ENCODE data around the gene NLGN1. TPM values are rescaled to one million over a fixed set of nuclear protein-coding genes. Genes with fewer than 3 reads are reported as not detected.
A peak's percentile ranks its signal among the peaks of the same experiment; 100 is the strongest.

The NLGN1 gene
- total and polyA plus RNA-seq, 2 of the 8 experiments (the other 6 are each of a cell fraction or from before 2014, with no cell fraction given), result 7.8 to 14.8 TPM

- H3K27me3 ChIP-seq (replicated peaks in 1 of 4; ENCODE audit: control insufficient read depth in 3 of 4, extremely low read depth in 1 of 4, insufficient read depth in 3 of 4, low read length in 3 of 4), result no peaks in the 10 kb centered on the region
- H3K23ac ChIP-seq (ENCODE audit: insufficient read length), result no peak overlapping the region
- no peak overlapping the region for H4K8ac ChIP-seq (ENCODE audit: extremely low read depth, insufficient read depth, low read length)
- FAIRE-seq (no peak), DNase-seq (ENCODE audit: low read depth in 1 of 2, low spot score in 2 of 2) (no peak)
- H3K18ac ChIP-seq (ENCODE audit: extremely low read depth, low read length), result no peak overlapping the region
- no peaks in the 10 kb centered on the region for H3K79me2 ChIP-seq (ENCODE audit: control insufficient read depth in 1 of 2, insufficient read depth in 2 of 2, low read length in 2 of 2)
- peak overlapping the region in 1 of 4 experiments; percentile 22; a peak in 1 of 8 replicates for H3K4me3 ChIP-seq (ENCODE audit: extremely low read depth in 1 of 4, insufficient read depth in 2 of 4, low read depth in 3 of 4, low read length in 4 of 4)
- no peak overlapping the region for H2AK5ac ChIP-seq (ENCODE audit: low read depth, low read length)
- H3K4ac ChIP-seq (replicated peaks; ENCODE audit: insufficient read length, low read depth, low read length), result no peak overlapping the region
- no peak overlapping the region for H2BK120ac ChIP-seq (replicated peaks; ENCODE audit: low read depth, low read length)
- peak overlapping the region; percentile 29; the same call in 1 of the 2 replicates for H2BK5ac ChIP-seq (ENCODE audit: low read depth, low read length)
- no peaks in the 10 kb centered on the region for H4K20me1 ChIP-seq (replicated peaks in 1 of 2; ENCODE audit: control insufficient read depth in 1 of 2, insufficient read depth in 2 of 2, low read length in 2 of 2)
- H2BK20ac ChIP-seq (ENCODE audit: low read length), result no peak overlapping the region
- ChIA-PET CTCF (ENCODE audit: partially characterized antibody) (interaction anchor here (0.6 to 1.4 kb wide), 8 partner anchors 22 to 585 kb away, joined by 3 to 4 read pairs (median 3); no protein-coding TSS in a partner anchor), POLR2A (ENCODE audit: partially characterized antibody) (interaction anchor here (1.6 kb wide), 1 partner anchor 14 kb away, joined by 5 read pairs; the partner anchor contains the start of gene NLGN1)
- WGBS, 2 experiments (ENCODE audit: extremely low coverage in 1 of 2, insufficient coverage in 1 of 2, insufficient read length in 1 of 2, insufficient replicate concordance in 2 of 2, low coverage in 1 of 2, low lambda C conversion rate in 2 of 2, missing lambda C conversion rate in 1 of 2), result 82% methylated on average over 5 of the region's 5 CpGs; no CpG with 5 or more reads in 1 of the 2 experiments
- H3K9me3 ChIP-seq (ENCODE audit: insufficient read depth in 2 of 2, low read depth in 1 of 2, low read length in 1 of 2), result no peaks in the 10 kb centered on the region
- peak overlapping the region in 1 of 2 experiments; percentile 14; a peak in 1 of 4 replicates for H3K4me2 ChIP-seq (ENCODE audit: insufficient read depth in 1 of 2, low read depth in 2 of 2, low read length in 2 of 2)
- no peak overlapping the region for H4K5ac ChIP-seq (ENCODE audit: insufficient read length, low read depth, low read length)
- H2BK15ac ChIP-seq (ENCODE audit: low read length), result peak overlapping the region; percentile 49; the same call in 1 of the 2 replicates
- H4K91ac ChIP-seq (replicated peaks; ENCODE audit: insufficient read length, low read length), result no peak overlapping the region
- H3K14ac ChIP-seq (ENCODE audit: insufficient read length), result no peak overlapping the region
- no peak overlapping the region for H3K9ac ChIP-seq (replicated peaks in 1 of 4; ENCODE audit: extremely low read depth in 1 of 4, low read depth in 3 of 4, low read length in 3 of 4)
- H2BK12ac ChIP-seq (ENCODE audit: low read depth, low read length), result peak overlapping the region; percentile 46; the same call in 1 of the 2 replicates
- no peaks in the 10 kb centered on the region for H3K23me2 ChIP-seq (ENCODE audit: low read depth, low read length)
- no peaks in the 10 kb centered on the region for H3K79me1 ChIP-seq (ENCODE audit: low read depth, low read length)
- H3K56ac ChIP-seq (replicated peaks; ENCODE audit: insufficient read length, low read depth, low read length), result no peak overlapping the region
- H3K36me3 ChIP-seq (ENCODE audit: control insufficient read depth in 2 of 4, insufficient read depth in 4 of 4, low read length in 3 of 4), result no peaks in the 10 kb centered on the region
- peaks cover 0 to 12% (median 7%) of the 10 kb centered on the region in 4 experiments; a peak in 6 of 7 replicates for H3K4me1 ChIP-seq (replicated peaks in 1 of 4; ENCODE audit: control insufficient read depth in 3 of 4, insufficient read depth in 4 of 4, low read length in 3 of 4)
- H3K27ac ChIP-seq (ENCODE audit: low read depth, low read length), result no peak overlapping the region
- no peak overlapping the region for H2AFZ ChIP-seq (ENCODE audit: low read length)
- no peak for TF ChIP-seq TBP (IDR thresholded peaks at IDR 0.05; ENCODE audit: low read depth, low read length)
- no peak for TF ChIP-seq EGR1 (IDR thresholded peaks at IDR 0.05; ENCODE audit: borderline replicate concordance, low read depth, low read length)
- TF ChIP-seq SUZ12 (IDR thresholded peaks at IDR 0.05; ENCODE audit: low read length), result no peak
- TF ChIP-seq YY1 (IDR thresholded peaks at IDR 0.05; ENCODE audit: low read depth, low read length), result no peak
- TF ChIP-seq RAD21 (IDR thresholded peaks at IDR 0.05 in 1 of 2, conservative IDR thresholded peaks at IDR 0.05 in 1 of 2; ENCODE audit: low read depth in 2 of 2, low read length in 2 of 2), result peak; percentile 61
- TF ChIP-seq SAP30 (IDR thresholded peaks at IDR 0.05; ENCODE audit: insufficient read depth, insufficient replicate concordance, low read length), result no peak
- TF ChIP-seq MAFK (IDR thresholded peaks at IDR 0.05; ENCODE audit: low read depth, low read length), result no peak
- TF ChIP-seq SIX5 (IDR thresholded peaks at IDR 0.05; ENCODE audit: low read depth, low read length), result no peak
- TF ChIP-seq RNF2 (IDR thresholded peaks at IDR 0.05; ENCODE audit: borderline replicate concordance, low read depth, low read length, missing control alignments, poor library complexity, severe bottlenecking), result no peak
- TF ChIP-seq BCL11A (IDR thresholded peaks at IDR 0.05; ENCODE audit: low read depth in 2 of 2, low read length in 2 of 2), result no peak
These were observed 13.9 kb downstream of the NLGN1 start for GRCh38 chr3:173411375-173411973.
